CD4-positive, alpha-beta T cell treated with Interleukin-15 for 1 hour (primary cell): ENCODE results near the gene HLA-DQA2.
A peak's percentile ranks its signal among the peaks of the same experiment; 100 is the strongest.
"Not testable (repeated sequence)": the region's sequence is repeated elsewhere in the genome, so short reads cannot be mapped to it uniquely, and the experiment has no call there.

ENCODE experiments used
- DNase-seq: peaks from one replicate; pipeline ENCODE4 v3.0.0-alpha.2; 2020

The HLA-DQA2 gene

DNA sequence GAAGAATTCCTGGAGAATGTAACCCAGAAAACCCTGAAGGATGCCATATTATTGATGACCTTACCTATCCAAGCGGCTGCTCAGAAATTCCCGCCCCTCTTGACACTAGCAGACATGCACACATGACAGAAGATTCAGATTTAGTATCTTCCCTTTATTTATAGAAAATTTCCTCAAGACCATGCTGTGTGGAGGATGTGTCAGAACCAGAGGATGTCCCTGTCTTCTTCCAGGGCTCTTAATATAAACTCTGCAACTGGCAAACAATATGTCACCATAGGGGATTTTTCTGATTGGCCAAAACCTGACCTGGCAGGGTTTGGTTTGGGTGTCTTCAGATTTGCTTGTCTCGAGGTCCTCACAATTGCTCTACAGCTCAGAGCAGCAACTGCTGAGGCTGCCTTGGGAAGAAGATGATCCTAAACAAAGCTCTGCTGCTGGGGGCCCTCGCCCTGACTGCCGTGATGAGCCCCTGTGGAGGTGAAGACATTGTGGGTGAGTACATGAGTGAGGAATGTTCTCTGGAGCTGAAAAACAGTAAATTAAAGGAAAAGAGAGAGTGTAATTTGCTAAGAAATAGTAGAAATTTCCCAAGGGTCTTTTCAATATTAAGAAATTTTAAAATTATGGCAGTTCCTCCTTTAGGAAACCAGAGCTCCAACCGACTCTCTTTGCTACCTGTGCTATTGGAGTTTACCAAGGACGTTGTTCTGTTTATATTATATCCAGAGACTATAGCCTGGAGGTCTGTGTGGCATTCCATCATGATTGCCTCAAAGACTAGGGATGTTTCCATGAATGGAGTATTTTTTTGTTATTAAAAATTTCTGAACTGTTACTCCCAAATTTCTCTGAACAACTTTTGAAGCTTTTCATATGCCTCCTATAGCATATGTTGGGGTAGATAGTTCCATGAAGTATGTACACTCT lies at the start of gene HLA-DQA2:
TSS of gene HLA-DQA2 (plus strand) at position 361 of the 930 bp plus-strand sequence. CDS start at position 414, 53 bp downstream.
- no peak for DNase-seq

DNA sequence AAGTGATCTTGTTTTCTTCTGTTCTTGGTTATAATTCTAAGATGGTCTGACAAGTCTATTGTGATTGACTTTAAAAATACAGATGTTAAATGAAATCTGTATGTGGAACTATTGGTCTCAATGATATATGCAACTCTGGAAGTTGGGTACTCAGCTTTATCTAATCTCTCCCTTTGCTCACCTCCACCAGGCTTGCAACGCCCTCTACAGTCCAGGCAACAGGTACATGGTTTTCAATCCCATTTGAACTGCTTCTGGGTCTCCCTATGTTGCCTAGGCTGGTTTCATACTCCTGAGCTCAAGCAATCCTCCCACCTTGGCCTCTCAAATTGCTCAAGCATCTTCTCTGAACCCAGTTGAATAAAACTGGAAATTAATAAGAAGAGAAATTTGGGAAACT lies 49.2 kb upstream of the HLA-DQA2 start:
- peak; percentile 82 for DNase-seq

DNA sequence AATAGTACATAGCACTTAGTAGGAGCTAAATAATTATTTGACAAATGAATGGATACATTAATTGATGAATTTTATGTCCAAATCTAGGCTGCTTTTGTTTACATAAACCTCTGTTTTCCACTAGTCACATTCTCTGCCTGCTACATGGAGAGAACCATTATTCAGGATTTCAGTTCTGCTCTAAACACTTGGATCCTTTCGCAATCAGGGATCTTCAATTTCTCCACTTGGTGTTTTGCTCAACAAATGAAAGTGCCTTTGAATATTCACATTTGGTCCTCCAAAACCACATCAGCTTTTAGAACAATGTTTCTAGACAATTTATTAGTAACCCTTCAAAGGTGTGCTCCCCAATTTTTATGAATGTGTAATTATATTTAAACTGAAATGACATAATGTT lies 44.2 kb upstream of the HLA-DQA2 start:
- no peak for DNase-seq

GRCh38 chr6:32700391-32701040 lies 40.7 kb upstream of the HLA-DQA2 start:
- peak; percentile 18 for DNase-seq

DNA sequence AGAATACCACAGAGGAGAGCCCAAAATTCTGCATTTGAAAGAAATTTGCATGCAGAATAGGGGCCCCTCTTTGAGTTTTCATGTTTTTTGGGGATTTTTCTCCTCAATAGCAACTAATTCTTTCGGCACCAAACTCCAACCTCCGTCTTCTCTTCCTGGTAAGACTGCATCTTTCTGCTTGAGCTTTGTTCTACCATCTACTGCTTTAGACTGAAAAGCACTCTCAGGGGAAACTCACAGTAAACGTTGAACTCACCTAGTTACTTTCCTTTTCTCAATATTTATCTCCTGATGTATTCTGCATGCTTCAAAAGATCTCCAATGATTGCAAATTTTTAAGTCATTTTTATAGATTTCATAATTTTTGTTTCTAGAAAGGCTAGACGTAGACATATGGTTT lies 37.8 kb upstream of the HLA-DQA2 start:
- DNase-seq = no peak

DNA sequence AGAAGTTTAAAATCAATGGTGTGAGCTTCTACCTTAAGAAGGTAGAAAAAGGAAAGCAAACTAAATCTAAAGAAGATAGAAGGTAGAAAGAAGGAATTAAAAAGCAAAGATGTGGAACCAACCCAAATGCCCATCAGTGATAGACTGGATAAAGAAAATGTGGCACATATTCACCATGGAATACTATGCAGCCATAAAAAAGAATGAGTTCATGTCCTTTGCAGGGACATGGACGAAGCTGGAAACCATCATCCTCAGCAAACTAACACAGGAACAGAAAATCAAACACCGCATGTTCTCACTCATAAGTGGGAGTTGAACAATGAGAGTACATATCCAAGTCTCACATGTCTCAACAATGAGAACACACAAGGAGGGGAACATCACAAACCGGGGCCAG lies 36.0 kb upstream of the HLA-DQA2 start:
- not testable (repeated sequence) for DNase-seq

- DNase-seq = no peak
Measured at GRCh38 chr6:32709625-32710024, 31.6 kb upstream of the HLA-DQA2 start.

GRCh38 chr6:32713241-32713640 lies 27.9 kb upstream of the HLA-DQA2 start:
- DNase-seq = no peak

DNA sequence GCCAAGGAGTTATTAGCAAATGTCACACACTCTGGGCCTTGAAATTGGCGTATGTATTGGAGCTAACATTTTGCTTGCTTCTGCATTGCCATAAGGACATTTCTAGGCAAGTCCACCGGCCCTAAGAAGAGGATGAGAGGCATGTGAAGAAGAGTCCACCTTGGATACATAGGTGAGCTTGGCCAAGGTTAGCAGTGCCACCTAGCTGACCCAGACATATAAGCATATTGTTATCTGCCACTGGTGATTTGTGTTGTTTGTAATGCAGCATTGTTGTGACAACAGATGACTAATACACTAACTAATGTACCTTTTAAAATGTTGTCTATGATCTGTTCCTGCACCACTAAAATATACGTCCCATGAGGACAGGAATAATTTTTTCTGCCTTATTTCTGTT lies 24.8 kb upstream of the HLA-DQA2 start:
- no peak for DNase-seq

- no peak for DNase-seq
Measured at GRCh38 chr6:32718879-32719278, 22.3 kb upstream of the HLA-DQA2 start.

- no peak for DNase-seq
Measured at GRCh38 chr6:32738126-32738525, 3.1 kb upstream of the HLA-DQA2 start.

DNA sequence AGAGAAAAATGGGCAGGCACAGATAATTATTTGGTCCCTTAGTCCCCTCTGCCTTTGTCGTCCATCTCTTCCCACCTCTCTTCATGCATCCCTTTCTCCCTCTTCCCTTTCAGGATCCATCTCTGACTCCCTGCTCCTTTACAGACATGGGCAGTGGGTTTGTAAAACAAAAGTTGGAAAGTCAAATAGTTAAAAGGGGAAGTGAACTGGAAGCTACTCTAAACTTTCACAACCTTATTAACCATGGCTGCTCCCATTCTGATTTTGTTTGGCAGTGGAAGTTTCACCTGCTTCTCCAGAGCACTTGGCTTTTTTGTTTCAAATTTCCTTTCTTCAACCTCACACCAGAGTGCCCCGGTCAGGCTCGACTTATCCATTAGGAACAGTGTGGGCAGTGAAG lies 1.2 kb downstream of the HLA-DQA2 start:
- no peak for DNase-seq

- no peak for DNase-seq
Measured at GRCh38 chr6:32744776-32745175, 3.6 kb downstream of the HLA-DQA2 start.

GRCh38 chr6:32745649-32746048 lies 4.5 kb downstream of the HLA-DQA2 start:
- not testable (repeated sequence) for DNase-seq

- no peak for DNase-seq
Measured at GRCh38 chr6:32752580-32752979, 11.4 kb downstream of the HLA-DQA2 start.

GRCh38 chr6:32759669-32760068 lies 18.5 kb downstream of the HLA-DQA2 start:
- DNase-seq = no peak

- DNase-seq = no peak
Measured at GRCh38 chr6:32761072-32761471, 19.9 kb downstream of the HLA-DQA2 start.

DNA sequence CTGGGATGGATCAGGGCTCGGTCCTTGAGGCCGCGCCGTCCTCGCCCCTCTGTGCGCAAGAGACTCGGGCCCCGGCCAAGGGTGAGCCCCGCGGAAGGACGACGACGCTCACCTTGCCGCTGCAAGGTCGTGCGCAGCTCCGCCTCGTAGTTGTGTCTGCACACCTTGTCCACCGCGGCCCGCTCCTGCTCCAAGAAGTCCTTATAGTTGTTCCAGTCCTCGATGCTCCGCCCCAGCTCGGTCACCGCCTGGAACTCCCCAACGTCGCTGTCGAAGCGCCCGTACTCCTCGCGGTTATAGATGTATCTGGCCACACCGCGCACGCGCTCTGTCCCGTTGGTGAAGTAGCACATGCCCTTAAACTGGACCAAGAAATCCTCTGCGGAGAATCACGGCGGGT lies 20.4 kb downstream of the HLA-DQA2 start:
- no peak for DNase-seq

DNA sequence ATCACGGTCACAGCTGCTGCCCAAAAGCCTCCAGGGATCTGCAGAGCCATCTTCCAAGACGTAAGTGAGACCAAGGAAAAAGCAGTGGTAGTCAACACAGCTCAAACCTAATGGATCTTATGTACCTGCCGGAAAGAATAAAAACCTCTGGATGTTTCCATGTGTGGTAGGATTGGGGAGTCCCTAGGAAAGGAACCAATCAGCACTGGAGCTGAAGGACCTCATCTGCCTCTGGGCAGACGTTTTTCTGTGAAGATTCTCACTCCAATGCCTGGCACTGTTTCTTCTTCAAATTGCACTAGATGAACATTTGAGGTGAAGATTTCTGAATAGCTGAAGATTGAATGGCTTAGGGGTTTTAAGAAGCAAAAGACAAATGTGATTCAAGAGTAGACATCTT lies 22.2 kb downstream of the HLA-DQA2 start, which contains the start of gene HLA-DQB2:
TSS of gene HLA-DQB2 (minus strand) at position 112 of the 400 bp plus-strand sequence. CDS start at position 50, 62 bp downstream.
- DNase-seq = no peak

DNA sequence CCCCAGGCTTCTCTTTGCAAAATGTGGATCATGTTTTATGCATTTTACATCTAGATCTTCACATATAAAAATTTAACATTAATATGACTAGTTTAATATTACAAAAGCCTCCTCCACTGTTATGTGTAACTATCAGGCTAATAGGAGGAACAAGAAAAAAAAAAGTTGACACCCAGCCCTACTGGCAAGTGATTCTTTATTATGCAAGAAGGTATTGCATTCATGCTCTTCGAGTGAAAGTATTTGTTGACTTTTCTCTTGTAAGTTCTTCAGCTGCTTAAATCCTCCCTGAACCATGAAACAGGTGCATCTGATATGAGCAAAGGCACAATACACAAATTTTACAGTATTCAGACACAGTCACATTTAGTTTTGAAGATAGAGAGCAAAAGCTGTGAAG lies 22.9 kb downstream of the HLA-DQA2 start:
- no peak for DNase-seq

- DNase-seq = no peak
Measured at GRCh38 chr6:32772656-32773055, 31.5 kb downstream of the HLA-DQA2 start.

DNA sequence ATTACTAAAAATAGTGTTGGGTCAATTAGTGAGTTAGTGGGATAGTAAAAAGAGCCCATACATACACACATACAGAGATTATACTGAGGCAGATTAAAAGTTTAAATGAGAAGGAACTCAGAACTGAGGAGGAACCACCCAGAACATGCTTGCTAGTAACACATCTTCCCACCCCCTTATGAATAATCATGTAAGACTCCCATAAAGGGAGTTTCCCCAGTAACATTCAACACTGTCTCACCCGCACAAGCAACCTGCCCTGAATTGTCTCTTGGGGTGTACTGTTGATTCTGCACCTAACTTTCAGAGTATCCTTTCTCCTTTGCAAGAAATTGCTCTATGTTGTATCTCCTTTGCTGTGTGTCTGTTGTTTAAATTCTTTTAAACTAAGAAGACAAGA lies 33.2 kb downstream of the HLA-DQA2 start:
- no peak for DNase-seq

DNA sequence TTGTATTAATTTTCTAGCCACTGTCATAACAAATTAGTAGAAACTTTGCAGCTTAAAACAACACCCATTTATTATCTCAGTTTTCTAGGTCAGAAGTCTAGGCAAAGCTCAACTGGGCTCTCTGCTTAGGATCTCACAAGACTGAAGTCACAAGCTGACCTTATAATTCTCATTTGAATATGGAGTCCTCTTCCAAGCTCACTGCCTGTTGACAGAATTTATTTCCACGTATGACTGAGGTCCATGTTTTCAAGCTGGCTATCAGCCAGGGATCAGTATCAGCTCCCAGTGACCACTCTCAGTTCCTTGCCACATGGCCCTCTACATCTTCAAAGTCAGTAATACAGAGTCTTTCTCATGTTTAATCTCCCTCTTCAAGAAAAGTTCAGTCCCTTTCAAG lies 33.9 kb downstream of the HLA-DQA2 start:
- no peak for DNase-seq

DNA sequence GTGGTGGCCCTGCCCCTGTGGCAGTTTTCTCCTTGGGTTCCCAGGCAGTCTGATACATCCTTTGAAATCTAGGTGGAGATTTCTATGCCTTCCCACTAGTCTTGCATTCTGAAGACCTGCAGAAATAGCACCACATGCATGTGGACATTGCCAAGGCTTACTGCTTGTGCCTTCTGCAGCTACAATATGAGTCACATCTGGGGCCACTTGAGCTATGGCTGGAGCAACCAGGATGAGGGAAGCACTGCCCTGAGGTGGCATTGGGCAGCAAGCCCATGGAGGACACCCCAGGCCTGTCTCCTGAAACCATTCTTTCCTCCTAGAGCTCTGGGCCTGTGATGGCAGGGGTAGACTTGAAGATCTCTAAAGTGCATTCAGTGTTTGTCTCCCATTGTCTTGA lies 37.8 kb downstream of the HLA-DQA2 start:
- no peak for DNase-seq
